Neural cell (in vitro differentiated cells): ENCODE data around the gene GNG7.

ENCODE experiments used
- CTCF ChIP-seq: fragments of 450-650 bp; IDR thresholded peaks from 2 replicates; pipeline ENCODE4 v1.5.1; 2014; ENCODE audit warnings: antibody characterized with exemption, mild to moderate bottlenecking, moderate library complexity; ENCODE audit not compliant: poor library complexity, severe bottlenecking
- EP300 ChIP-seq: fragments of 450-650 bp; conservative IDR thresholded peaks from 2 replicates; pipeline ENCODE4 v1.6.1; 2014; ENCODE audit warnings: antibody characterized with exemption, mild to moderate bottlenecking, moderate library complexity; ENCODE audit not compliant: poor library complexity, severe bottlenecking
- EZH2 ChIP-seq: fragments of 200-600, 300-800 bp; shearing (Covaris generic), sonication (generic); IDR thresholded peaks from 2 replicates; pipeline ENCODE4 v1.6.1; 2014; ENCODE audit warnings: antibody characterized with exemption, low read length, borderline replicate concordance, mild to moderate bottlenecking; ENCODE audit not compliant: insufficient read depth, poor library complexity, severe bottlenecking
- MXI1 ChIP-seq: fragments of 450-650 bp; conservative IDR thresholded peaks from 2 replicates; pipeline ENCODE4 v1.6.1; 2014; ENCODE audit warnings: antibody characterized with exemption, mild to moderate bottlenecking; ENCODE audit not compliant: poor library complexity, severe bottlenecking
- POLR2AphosphoS5 ChIP-seq: IDR thresholded peaks from 2 replicates; pipeline ENCODE4 v1.6.1; 2012
- RAD21 ChIP-seq: fragments of 450-650 bp; conservative IDR thresholded peaks from 2 replicates; pipeline ENCODE4 v1.6.1; 2014; ENCODE audit warnings: antibody characterized with exemption, mild to moderate bottlenecking, moderate library complexity
- REST ChIP-seq: IDR thresholded peaks from 2 replicates; pipeline ENCODE4 v1.6.1; 2012; ENCODE audit warnings: borderline replicate concordance
- SMC3 ChIP-seq: fragments of 450-650 bp; conservative IDR thresholded peaks from 2 replicates; pipeline ENCODE4 v1.6.1; 2014; ENCODE audit warnings: antibody characterized with exemption, mild to moderate bottlenecking, moderate library complexity; ENCODE audit not compliant: poor library complexity
- TAF1 ChIP-seq: IDR thresholded peaks from 2 replicates; pipeline ENCODE4 v1.6.1; 2012; ENCODE audit warnings: low read depth

GRCh38 chr19:2624537-2625091, 77.9 kb downstream of the GNG7 start:
- TF ChIP-seq EZH2 = no peak
- no peak for TF ChIP-seq CTCF
- TF ChIP-seq REST = no peak
- no peak for TF ChIP-seq MXI1
- TF ChIP-seq EP300 = no peak
- no peak for TF ChIP-seq TAF1
- no peak for TF ChIP-seq SMC3
- TF ChIP-seq POLR2AphosphoS5 = no peak
- TF ChIP-seq RAD21 = no peak
